ENCODE data around the gene EIF4E3.

The EIF4E3 gene

GRCh38 chr3:71725271-71725991 is at the start of gene EIF4E3:
Gene EIF4E3 (minus strand): TSS chr3:71725402. CDS start chr3:71725367, 35 bp downstream.
- DNase-seq (ENCODE audit: low read depth) = no peak

- DNase-seq (ENCODE audit: low read depth) = no peak
Measured at GRCh38 chr3:71771884-71772283, 46.7 kb upstream of the EIF4E3 start.

- no peak for DNase-seq (ENCODE audit: low read depth)
Measured at GRCh38 chr3:71771126-71771525, 45.9 kb upstream of the EIF4E3 start.

- DNase-seq (ENCODE audit: low read depth) = no peak
Measured at GRCh38 chr3:71763426-71763825, 38.2 kb upstream of the EIF4E3 start.

- DNase-seq (ENCODE audit: low read depth) = no peak
Measured at GRCh38 chr3:71760140-71760539, 34.9 kb upstream of the EIF4E3 start.

- no peak for DNase-seq (ENCODE audit: low read depth)
Measured at GRCh38 chr3:71759401-71759800, 34.2 kb upstream of the EIF4E3 start.

GRCh38 chr3:71758091-71758490 is 32.9 kb upstream of the EIF4E3 start:
- no peak for DNase-seq (ENCODE audit: low read depth)

GRCh38 chr3:71754610-71755253 is 29.5 kb upstream of the EIF4E3 start:
- no peak for DNase-seq (ENCODE audit: low read depth)

GRCh38 chr3:71753701-71754609 is 28.8 kb upstream of the EIF4E3 start, which contains the start of gene GPR27:
Gene GPR27 (plus strand): TSS chr3:71753855. CDS start chr3:71754050, 195 bp downstream.
- no peak for DNase-seq (ENCODE audit: low read depth)

GRCh38 chr3:71752831-71753700 is 27.9 kb upstream of the EIF4E3 start:
- no peak for DNase-seq (ENCODE audit: low read depth)

GRCh38 chr3:71751602-71752001 is 26.4 kb upstream of the EIF4E3 start:
- no peak for DNase-seq (ENCODE audit: low read depth)

GRCh38 chr3:71744738-71745137 is 19.5 kb upstream of the EIF4E3 start:
- no peak for DNase-seq (ENCODE audit: low read depth)

GRCh38 chr3:71742621-71743020 is 17.4 kb upstream of the EIF4E3 start:
- no peak for DNase-seq (ENCODE audit: low read depth)

- DNase-seq (ENCODE audit: low read depth) = no peak
Measured at GRCh38 chr3:71734881-71735280, 9.7 kb upstream of the EIF4E3 start.

GRCh38 chr3:71733319-71733718 is 8.1 kb upstream of the EIF4E3 start:
- no peak for DNase-seq (ENCODE audit: low read depth)

- no peak for DNase-seq (ENCODE audit: low read depth)
Measured at GRCh38 chr3:71732637-71733036, 7.4 kb upstream of the EIF4E3 start.

GRCh38 chr3:71728632-71729342 is 3.6 kb upstream of the EIF4E3 start:
- DNase-seq (ENCODE audit: low read depth) = no peak

- no peak for DNase-seq (ENCODE audit: low read depth)
Measured at GRCh38 chr3:71726146-71726545, 944 bp upstream of the EIF4E3 start.

- DNase-seq (ENCODE audit: low read depth) = no peak
Measured at GRCh38 chr3:71724584-71725270, 475 bp downstream of the EIF4E3 start.

GRCh38 chr3:71724171-71724453 is 1.1 kb downstream of the EIF4E3 start:
- no peak for DNase-seq (ENCODE audit: low read depth)
